HG02642 (cell line): Measurements from ENCODE around the gene LMO1.

Experiments
- ATAC-seq: cut with Tn5 transposase; IDR thresholded peaks from one replicate; pipeline ENCODE4 v1.9.1; 2021; ENCODE audit warnings: mild to moderate bottlenecking; ENCODE audit not compliant: unreplicated experiment, poor library complexity

Gene LMO1

GRCh38 chr11:8266246-8267241 is 2.9 kb upstream of the LMO1 start:
- ATAC-seq, result no peak

GRCh38 chr11:8265681-8266241 is 2.1 kb upstream of the LMO1 start:
- ATAC-seq, result no peak

- no peak for ATAC-seq
These were observed 439 bp downstream of the LMO1 start for GRCh38 chr11:8263109-8263768.

GRCh38 chr11:8262552-8263108 is 1.0 kb downstream of the LMO1 start:
- no peak for ATAC-seq

GRCh38 chr11:8261921-8262551 is 1.6 kb downstream of the LMO1 start:
- ATAC-seq, result no peak

GRCh38 chr11:8261291-8261690 is 2.4 kb downstream of the LMO1 start:
- no peak for ATAC-seq

GRCh38 chr11:8260202-8260966 is 3.3 kb downstream of the LMO1 start:
- no peak for ATAC-seq

- ATAC-seq, result no peak
These were observed 4.2 kb downstream of the LMO1 start for GRCh38 chr11:8259306-8259959.

- no peak for ATAC-seq
These were observed 4.9 kb downstream of the LMO1 start for GRCh38 chr11:8258784-8259183.

GRCh38 chr11:8258289-8258688 is 5.4 kb downstream of the LMO1 start:
- ATAC-seq, result no peak

GRCh38 chr11:8257003-8257664 is 6.5 kb downstream of the LMO1 start:
- no peak for ATAC-seq

GRCh38 chr11:8256271-8257002 is 7.2 kb downstream of the LMO1 start:
- no peak for ATAC-seq

GRCh38 chr11:8253566-8253965 is 10.1 kb downstream of the LMO1 start:
- ATAC-seq, result no peak

GRCh38 chr11:8252946-8253345 is 10.7 kb downstream of the LMO1 start:
- no peak for ATAC-seq

- ATAC-seq, result no peak
These were observed 11.3 kb downstream of the LMO1 start for GRCh38 chr11:8252388-8252787.

- no peak for ATAC-seq
These were observed 11.9 kb downstream of the LMO1 start for GRCh38 chr11:8251616-8252295.

- no peak for ATAC-seq
These were observed 12.6 kb downstream of the LMO1 start for GRCh38 chr11:8250981-8251615.
